SK-N-SH (cell line): ENCODE data around the gene DLD. TPM values are rescaled to one million over a fixed set of nuclear protein-coding genes. Genes with fewer than 3 reads are reported as not detected.

ENCODE experiments used
- CTCF ChIA-PET: fragments of 300-600, 350-600 bp; formaldehyde crosslinking; extraction: SDS; loops from one replicate; lab custom pipeline; 2021; lab: Yijun Ruan, JAX
- POLR2A ChIA-PET: fragments of 350-600 bp; sonication (Branson Sonifier 250); formaldehyde crosslinking; extraction: SDS; loops from one replicate; lab custom pipeline; 2020; ENCODE audit warnings: antibody characterized with exemption, inconsistent platforms; lab: Yijun Ruan, JAX
- DNase-seq: peaks from one replicate; pipeline ENCODE4 v3.0.0; 2012
- H2AFZ ChIP-seq: fragments of 200-600 bp; sonication (generic); 2 replicates; pipeline ENCODE4 v1.8.1; 2016; ENCODE audit warnings: antibody characterized with exemption, mild to moderate bottlenecking, low read depth
- H3F3A ChIP-seq: fragments of 200-600 bp; sonication (generic); replicated peaks from 2 replicates; pipeline ENCODE3; 2016; ENCODE audit warnings: antibody characterized with exemption, mild to moderate bottlenecking; ENCODE audit not compliant: insufficient read depth
- H3K27ac ChIP-seq, 2 experiments: fragments of 200-500 bp in 1 of 2; fragments of 200-600 bp in 1 of 2; sonication (Bioruptor generic) in 1 of 2; sonication (generic), shearing (Covaris generic) in 1 of 2; 2 replicates each; pipeline versions ENCODE4 v1.5.1 to v1.6.1; 2014 to 2016; ENCODE audit warnings: low read depth in 2 of 2, inconsistent platforms in 1 of 2, low read length in 1 of 2, mild to moderate bottlenecking in 1 of 2, mixed read lengths in 1 of 2
- H3K27me3 ChIP-seq: fragments of 200-600 bp; sonication (generic), shearing (Covaris generic); 2 replicates; pipeline ENCODE4 v1.6.1; 2016; ENCODE audit warnings: mixed run types; ENCODE audit not compliant: insufficient read depth
- H3K36me3 ChIP-seq, 2 experiments: fragments of 200-500 bp in 1 of 2; fragments of 200-600 bp in 1 of 2; sonication (Bioruptor generic) in 1 of 2; sonication (generic) in 1 of 2; replicated peaks in 1 of 2; 2 replicates each; pipeline versions ENCODE3 to v1.5.1; 2014 to 2016; ENCODE audit warnings: low read length in 1 of 2, mild to moderate bottlenecking in 1 of 2; ENCODE audit not compliant: insufficient read depth in 2 of 2, control insufficient read depth in 1 of 2
- H3K4me1 ChIP-seq, 2 experiments: fragments of 200-500 bp in 1 of 2; fragments of 200-600 bp in 1 of 2; sonication (Bioruptor generic) in 1 of 2; sonication (generic), shearing (Covaris generic) in 1 of 2; 2 replicates each; pipeline versions ENCODE4 v1.5.1 to v1.6.1; 2014 to 2016; ENCODE audit warnings: low read depth in 1 of 2, low read length in 1 of 2, mixed run types in 1 of 2; ENCODE audit not compliant: insufficient read depth in 2 of 2, control insufficient read depth in 1 of 2
- H3K4me2 ChIP-seq: fragments of 200-600 bp; sonication (generic), shearing (Covaris generic); 2 replicates; pipeline ENCODE4 v1.6.1; 2017; ENCODE audit warnings: mixed run types
- H3K4me3 ChIP-seq, 2 experiments: fragments of 200-500 bp in 1 of 2; fragments of 200-600 bp in 1 of 2; sonication (Bioruptor generic) in 1 of 2; sonication (generic), shearing (Covaris generic) in 1 of 2; 2 replicates each; pipeline versions ENCODE4 v1.5.1 to v1.8.1; 2014 to 2016; ENCODE audit warnings: low read depth in 2 of 2, inconsistent platforms in 1 of 2, low read length in 1 of 2, mild to moderate bottlenecking in 1 of 2, mixed read lengths in 1 of 2, moderate library complexity in 1 of 2
- H3K79me2 ChIP-seq: fragments of 200-600 bp; sonication (generic); 2 replicates; pipeline ENCODE4 v1.8.1; 2017; ENCODE audit warnings: mild to moderate bottlenecking; ENCODE audit not compliant: insufficient read depth
- H3K9ac ChIP-seq: fragments of 200-600 bp; sonication (generic); 2 replicates; pipeline ENCODE4 v1.6.1; 2017; ENCODE audit warnings: mixed run types
- H3K9me2 ChIP-seq: fragments of 200-600 bp; sonication (generic); 2 replicates; pipeline ENCODE4 v1.6.1; 2017; ENCODE audit warnings: mixed run types
- H3K9me3 ChIP-seq: fragments of 200-600 bp; sonication (generic); 2 replicates; pipeline ENCODE4 v1.6.1; 2017; ENCODE audit warnings: mixed run types, mild to moderate bottlenecking, moderate library complexity
- H4K20me1 ChIP-seq: fragments of 200-600 bp; sonication (generic); 2 replicates; pipeline ENCODE4 v1.6.1; 2017; ENCODE audit warnings: mild to moderate bottlenecking, mixed run types; ENCODE audit not compliant: insufficient read depth
- ELF1 ChIP-seq: IDR thresholded peaks from 2 replicates; pipeline ENCODE4 v1.4.0; 2012
- FOXJ3 ChIP-seq: sonication (generic); formaldehyde crosslinking; IDR thresholded peaks from 2 replicates; pipeline ENCODE4 v1.5.1; 2020; ENCODE audit warnings: mild to moderate bottlenecking, missing genetic modification reagents
- FOXM1 ChIP-seq: IDR thresholded peaks from 2 replicates; pipeline ENCODE4 v1.4.0; 2012; ENCODE audit warnings: low read depth, mild to moderate bottlenecking
- GABPA ChIP-seq: IDR thresholded peaks from 2 replicates; pipeline ENCODE4 v1.4.0; 2012; ENCODE audit warnings: low read depth, mild to moderate bottlenecking
- JUND ChIP-seq: IDR thresholded peaks from 2 replicates; pipeline ENCODE4 v1.4.0; 2012
- NRF1 ChIP-seq: IDR thresholded peaks from 2 replicates; pipeline ENCODE4 v1.6.1; 2012; ENCODE audit warnings: low read depth, mild to moderate bottlenecking, low read length
- SIN3A ChIP-seq: IDR thresholded peaks from 2 replicates; pipeline ENCODE4 v1.6.1; 2012; ENCODE audit warnings: low read depth, mild to moderate bottlenecking, low read length, moderate library complexity, borderline replicate concordance
- WGBS: methylation state at CpG from one replicate; pipeline ENCODE4 v1.1.6; 2017; ENCODE audit warnings: low lambda C conversion rate; 5-methylcytosine and 5-hydroxymethylcytosine counted together
- polyA plus RNA-seq, 3 experiments: library from polyadenylated mRNA; depleted of rRNA; stranded (reverse); fragments of >200 nt; gene quantifications; 2 replicates each; pipeline ENCODE4 v1.2.3, GENCODE V29; 2012
- TF ChIP-seq, protein P1 (sequence below): fragments of 150-350 bp; IDR thresholded peaks from 2 replicates; pipeline ENCODE4 v1.6.1; 2016; ENCODE audit warnings: mild to moderate bottlenecking, low read depth, low read length
- TF ChIP-seq, protein P2 (sequence below): IDR thresholded peaks from 2 replicates; pipeline ENCODE4 v1.6.1; 2012; ENCODE audit warnings: mild to moderate bottlenecking, low read depth, low read length, moderate library complexity

DLD gene
- polyA plus RNA-seq, 1 of the 3 experiments (the other 2 are of a cell fraction): 140 TPM

DNA sequence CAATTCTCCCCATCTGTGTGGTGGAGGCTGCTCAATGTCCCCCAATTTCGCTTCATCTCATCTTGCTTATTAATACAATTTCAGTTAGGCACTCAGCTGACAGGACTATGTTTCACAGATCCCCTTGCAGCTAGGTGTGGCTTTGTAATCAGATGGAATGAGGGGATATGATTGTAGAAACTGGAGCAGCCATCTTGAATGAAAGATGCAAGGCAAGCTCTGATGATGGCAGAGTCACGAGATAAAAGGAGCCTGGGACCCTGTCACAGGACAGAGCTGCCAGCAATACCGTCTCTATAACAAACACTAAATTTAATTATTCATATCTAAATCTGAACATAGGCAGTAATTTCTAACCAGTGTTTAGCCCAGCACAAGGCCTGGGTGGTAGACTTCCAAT, 991 bp upstream of the DLD start (continued):
- no peak for TF ChIP-seq FOXM1
- TF ChIP-seq, protein P1, sequence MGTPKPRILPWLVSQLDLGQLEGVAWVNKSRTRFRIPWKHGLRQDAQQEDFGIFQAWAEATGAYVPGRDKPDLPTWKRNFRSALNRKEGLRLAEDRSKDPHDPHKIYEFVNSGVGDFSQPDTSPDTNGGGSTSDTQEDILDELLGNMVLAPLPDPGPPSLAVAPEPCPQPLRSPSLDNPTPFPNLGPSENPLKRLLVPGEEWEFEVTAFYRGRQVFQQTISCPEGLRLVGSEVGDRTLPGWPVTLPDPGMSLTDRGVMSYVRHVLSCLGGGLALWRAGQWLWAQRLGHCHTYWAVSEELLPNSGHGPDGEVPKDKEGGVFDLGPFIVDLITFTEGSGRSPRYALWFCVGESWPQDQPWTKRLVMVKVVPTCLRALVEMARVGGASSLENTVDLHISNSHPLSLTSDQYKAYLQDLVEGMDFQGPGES: no peak
- TF ChIP-seq GABPA: no peak
- TF ChIP-seq, protein P2, sequence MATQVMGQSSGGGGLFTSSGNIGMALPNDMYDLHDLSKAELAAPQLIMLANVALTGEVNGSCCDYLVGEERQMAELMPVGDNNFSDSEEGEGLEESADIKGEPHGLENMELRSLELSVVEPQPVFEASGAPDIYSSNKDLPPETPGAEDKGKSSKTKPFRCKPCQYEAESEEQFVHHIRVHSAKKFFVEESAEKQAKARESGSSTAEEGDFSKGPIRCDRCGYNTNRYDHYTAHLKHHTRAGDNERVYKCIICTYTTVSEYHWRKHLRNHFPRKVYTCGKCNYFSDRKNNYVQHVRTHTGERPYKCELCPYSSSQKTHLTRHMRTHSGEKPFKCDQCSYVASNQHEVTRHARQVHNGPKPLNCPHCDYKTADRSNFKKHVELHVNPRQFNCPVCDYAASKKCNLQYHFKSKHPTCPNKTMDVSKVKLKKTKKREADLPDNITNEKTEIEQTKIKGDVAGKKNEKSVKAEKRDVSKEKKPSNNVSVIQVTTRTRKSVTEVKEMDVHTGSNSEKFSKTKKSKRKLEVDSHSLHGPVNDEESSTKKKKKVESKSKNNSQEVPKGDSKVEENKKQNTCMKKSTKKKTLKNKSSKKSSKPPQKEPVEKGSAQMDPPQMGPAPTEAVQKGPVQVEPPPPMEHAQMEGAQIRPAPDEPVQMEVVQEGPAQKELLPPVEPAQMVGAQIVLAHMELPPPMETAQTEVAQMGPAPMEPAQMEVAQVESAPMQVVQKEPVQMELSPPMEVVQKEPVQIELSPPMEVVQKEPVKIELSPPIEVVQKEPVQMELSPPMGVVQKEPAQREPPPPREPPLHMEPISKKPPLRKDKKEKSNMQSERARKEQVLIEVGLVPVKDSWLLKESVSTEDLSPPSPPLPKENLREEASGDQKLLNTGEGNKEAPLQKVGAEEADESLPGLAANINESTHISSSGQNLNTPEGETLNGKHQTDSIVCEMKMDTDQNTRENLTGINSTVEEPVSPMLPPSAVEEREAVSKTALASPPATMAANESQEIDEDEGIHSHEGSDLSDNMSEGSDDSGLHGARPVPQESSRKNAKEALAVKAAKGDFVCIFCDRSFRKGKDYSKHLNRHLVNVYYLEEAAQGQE: no peak
- TF ChIP-seq JUND: no peak
- TF ChIP-seq SIN3A: no peak
- TF ChIP-seq ELF1: no peak

DNA sequence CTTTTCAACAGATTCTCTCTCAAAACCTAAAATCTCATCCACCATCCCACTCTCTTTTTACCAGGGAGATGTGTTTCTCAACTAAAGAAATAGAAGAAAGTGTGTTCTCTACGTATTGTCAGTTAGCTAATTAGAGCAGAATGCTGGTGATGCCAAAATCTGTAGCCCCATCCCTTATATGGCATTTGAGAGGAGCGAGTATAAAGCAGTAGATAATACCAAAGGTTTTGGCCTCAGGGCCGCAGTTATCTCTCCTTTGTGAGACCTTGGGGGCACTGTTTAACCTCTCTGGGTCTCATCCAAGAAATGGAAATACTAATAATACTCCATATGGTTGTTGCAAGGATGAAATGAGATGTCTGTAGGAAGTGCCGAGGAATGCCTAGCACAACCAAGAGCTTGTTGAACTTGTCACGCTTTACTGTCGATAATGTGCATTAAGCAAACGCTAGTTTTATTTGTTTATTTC, 456 bp upstream of the DLD start:
- Histone ChIP-seq H3K36me3 (peaks cover 27 to 28% of the 10 kb centered on the region in 2 experiments), H3K79me2 (peaks cover 44% of the 10 kb centered on the region), H3K4me3 (peak overlapping the region; percentile 85 to 94), H3K4me2 (peak overlapping the region; percentile 91), H2AFZ (peak overlapping the region; percentile 96), H3K9me3 (no peaks in the 10 kb centered on the region), H3F3A (peaks cover 4% of the 10 kb centered on the region), H3K9me2 (no peaks in the 10 kb centered on the region), H3K27ac (peak overlapping the region; percentile 81 to 95; a peak in 3 of 4 replicates), H3K27me3 (peaks cover 7% of the 10 kb centered on the region; the same call in 1 of the 2 replicates), H3K4me1 (peaks cover 10 to 31% of the 10 kb centered on the region in 2 experiments; a peak in 3 of 4 replicates), H3K9ac (peak overlapping the region; percentile 79), H4K20me1 (peaks cover 13% of the 10 kb centered on the region)
- 8% methylated on average over 7 of the region's 7 CpGs for WGBS
- TF ChIP-seq FOXJ3 (CRISPR knock-in tag) (no peak), ELF1 (no peak), NRF1 (no peak)
- ChIA-PET POLR2A (interaction anchor here (0.6 to 1.4 kb wide), 5 partner anchors 10 to 147 kb away, joined by 3 to 8 read pairs (median 3); partner anchors contain the start of gene LAMB1), CTCF (interaction anchor here (1.0 to 5.0 kb wide), 5 partner anchors 10 to 147 kb away, joined by 3 to 59 read pairs (median 23); partner anchors contain the start of genes CBLL1 and LAMB1)
- DNase-seq: peak; percentile 65
